PC-9 (cell line): ENCODE measurements around the gene KLK7.

Experiments
- CTCF ChIP-seq: fragments of 200-600 bp; sonication (generic); conservative IDR thresholded peaks from 2 replicates; pipeline ENCODE4 v1.6.1; 2017; ENCODE audit warnings: mixed run types, antibody characterized with exemption, mild to moderate bottlenecking, moderate library complexity
- EZH2 ChIP-seq: fragments of 200-600 bp; sonication (generic); IDR thresholded peaks from 2 replicates; pipeline ENCODE4 v1.8.0; 2017; ENCODE audit warnings: antibody characterized with exemption, low read depth

GRCh38 chr19:50979758-50980157 is 4.0 kb downstream of the KLK7 start:
- TF ChIP-seq CTCF (no peak), EZH2 (no peak)
